Measurements from ENCODE around the gene CARNS1. TPM values are rescaled to one million over a fixed set of nuclear protein-coding genes. Genes with fewer than 3 reads are reported as not detected.

Gene CARNS1
- total and polyA plus RNA-seq, 2 experiments from 2014 or later, result 2.4 to 7.7 TPM

DNA sequence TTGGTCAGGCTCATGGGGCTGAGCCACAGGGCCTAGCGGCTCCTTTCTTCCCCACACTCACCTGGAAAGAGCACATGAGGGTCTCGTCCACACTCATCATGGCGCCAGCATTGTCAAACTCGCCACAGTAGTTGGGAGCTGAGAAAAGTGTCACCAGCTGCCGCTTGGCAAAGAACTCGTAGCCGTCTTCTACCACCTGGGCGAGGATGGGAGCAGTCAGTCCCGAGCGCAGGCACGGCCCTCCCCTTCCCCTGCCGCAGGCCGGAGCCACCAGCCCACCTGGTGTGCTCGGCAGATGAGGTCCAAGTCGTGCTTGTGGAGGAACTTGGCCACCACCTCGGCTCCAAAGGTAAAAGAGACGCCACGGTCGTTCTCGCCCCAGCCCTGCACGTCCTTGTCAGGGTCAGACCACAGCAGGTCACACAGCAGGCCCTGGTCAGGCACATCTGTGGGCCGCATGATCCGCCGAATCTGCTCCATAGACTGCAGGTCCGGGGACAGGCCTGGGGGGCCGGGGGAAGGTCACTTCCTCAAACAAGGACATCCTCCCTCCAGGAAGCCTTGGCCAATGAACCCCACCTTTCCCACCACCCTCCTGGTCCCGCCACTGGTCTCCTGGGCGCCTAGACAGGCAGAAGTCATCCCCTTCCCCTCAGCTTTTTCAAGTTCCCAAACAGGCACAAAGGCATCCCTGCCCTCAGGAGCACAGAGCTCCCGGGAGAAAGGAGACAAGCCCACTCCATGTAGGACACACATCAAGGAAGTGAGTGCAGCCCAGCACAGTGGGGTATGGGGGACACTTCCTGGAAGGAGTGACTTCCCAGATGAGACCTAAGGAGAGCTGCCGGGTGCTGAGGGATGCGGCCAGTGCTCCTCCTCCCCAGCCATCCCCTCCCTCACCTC, 16.6 kb upstream of the CARNS1 start:
- no peak for DNase-seq (ENCODE audit: low spot score)
- no peak for TF ChIP-seq EZH2 (IDR thresholded peaks at IDR 0.05; ENCODE audit: borderline replicate concordance)
- TF ChIP-seq, protein P1, sequence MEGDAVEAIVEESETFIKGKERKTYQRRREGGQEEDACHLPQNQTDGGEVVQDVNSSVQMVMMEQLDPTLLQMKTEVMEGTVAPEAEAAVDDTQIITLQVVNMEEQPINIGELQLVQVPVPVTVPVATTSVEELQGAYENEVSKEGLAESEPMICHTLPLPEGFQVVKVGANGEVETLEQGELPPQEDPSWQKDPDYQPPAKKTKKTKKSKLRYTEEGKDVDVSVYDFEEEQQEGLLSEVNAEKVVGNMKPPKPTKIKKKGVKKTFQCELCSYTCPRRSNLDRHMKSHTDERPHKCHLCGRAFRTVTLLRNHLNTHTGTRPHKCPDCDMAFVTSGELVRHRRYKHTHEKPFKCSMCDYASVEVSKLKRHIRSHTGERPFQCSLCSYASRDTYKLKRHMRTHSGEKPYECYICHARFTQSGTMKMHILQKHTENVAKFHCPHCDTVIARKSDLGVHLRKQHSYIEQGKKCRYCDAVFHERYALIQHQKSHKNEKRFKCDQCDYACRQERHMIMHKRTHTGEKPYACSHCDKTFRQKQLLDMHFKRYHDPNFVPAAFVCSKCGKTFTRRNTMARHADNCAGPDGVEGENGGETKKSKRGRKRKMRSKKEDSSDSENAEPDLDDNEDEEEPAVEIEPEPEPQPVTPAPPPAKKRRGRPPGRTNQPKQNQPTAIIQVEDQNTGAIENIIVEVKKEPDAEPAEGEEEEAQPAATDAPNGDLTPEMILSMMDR (IDR thresholded peaks at IDR 0.05; ENCODE audit: poor library complexity), result no peak
- no peak for TF ChIP-seq EZH2phosphoT487 (IDR thresholded peaks at IDR 0.05; ENCODE audit: low read depth, severe bottlenecking, unreplicated experiment)
- H3K4me2 ChIP-seq, result no peak overlapping the region
- H3K27me3 ChIP-seq, result no peaks in the 10 kb centered on the region
- H3K27ac ChIP-seq, result no peak overlapping the region
- peaks cover 23% of the 10 kb centered on the region for H3K79me2 ChIP-seq
- H3K9me3 ChIP-seq (ENCODE audit: low read depth), result no peaks in the 10 kb centered on the region
- WGBS (ENCODE audit: low lambda C conversion rate, missing lambda C conversion rate), result 94% methylated on average over 31 of the region's 31 CpGs
- peaks cover 15% of the 10 kb centered on the region for H3K4me1 ChIP-seq (ENCODE audit: insufficient read depth)
- no peaks in the 10 kb centered on the region for H3K9me2 ChIP-seq (replicated peaks; ENCODE audit: insufficient read depth)
- H4K20me1 ChIP-seq (ENCODE audit: insufficient read depth, poor library complexity, severe bottlenecking), result peaks cover 11% of the 10 kb centered on the region
- no peak overlapping the region for H2AFZ ChIP-seq
- H3K36me3 ChIP-seq (replicated peaks; ENCODE audit: insufficient read depth, low read depth), result no peaks in the 10 kb centered on the region
- H3K4me3 ChIP-seq, result no peak overlapping the region

DNA sequence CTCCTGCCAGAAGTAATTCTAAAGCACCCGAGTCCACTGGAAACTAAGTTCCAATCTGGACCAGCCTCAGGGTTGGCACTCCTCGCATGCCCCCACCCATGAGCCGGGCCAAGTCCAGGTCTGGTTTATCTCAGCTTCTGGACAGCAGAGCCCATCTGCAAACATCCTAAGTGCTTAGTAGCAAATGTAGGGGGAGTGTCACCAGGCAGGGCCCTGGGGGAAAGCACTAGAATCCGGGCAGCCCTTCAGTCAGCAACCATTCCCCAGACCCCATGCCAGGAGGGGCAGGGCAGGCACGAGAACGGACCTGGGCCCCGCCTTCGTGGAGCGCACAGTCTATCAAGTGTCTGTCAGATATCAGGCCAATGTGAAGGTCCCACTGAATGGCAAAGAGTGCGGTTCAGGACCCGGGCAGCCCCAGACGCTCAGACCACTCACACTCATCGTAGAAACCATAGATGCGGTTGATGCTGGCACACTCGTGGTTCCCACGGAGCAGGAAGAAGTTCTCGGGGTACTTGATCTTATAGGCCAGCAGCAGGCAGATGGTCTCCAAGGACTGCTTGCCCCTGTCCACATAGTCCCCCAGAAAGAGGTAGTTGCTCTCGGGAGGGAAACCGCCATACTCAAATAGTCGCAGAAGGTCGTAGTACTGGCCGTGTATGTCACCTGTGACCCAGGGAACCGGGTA, 15.1 kb upstream of the CARNS1 start:
- peak overlapping the region; percentile 94 for H3K4me2 ChIP-seq
- 63% methylated on average over 23 of the region's 23 CpGs for WGBS (ENCODE audit: low lambda C conversion rate, missing lambda C conversion rate)
- peaks cover 15% of the 10 kb centered on the region for H3K4me1 ChIP-seq (ENCODE audit: insufficient read depth)
- H4K20me1 ChIP-seq (ENCODE audit: insufficient read depth, poor library complexity, severe bottlenecking), result peaks cover 11% of the 10 kb centered on the region
- no peak for DNase-seq (ENCODE audit: low spot score)
- H3K27ac ChIP-seq, result peak overlapping the region; percentile 97
- H2AFZ ChIP-seq, result no peak overlapping the region
- peak overlapping the region; percentile 98 for H3K4me3 ChIP-seq
- H3K27me3 ChIP-seq, result no peaks in the 10 kb centered on the region
- no peaks in the 10 kb centered on the region for H3K9me2 ChIP-seq (replicated peaks; ENCODE audit: insufficient read depth)
- H3K36me3 ChIP-seq (replicated peaks; ENCODE audit: insufficient read depth, low read depth), result no peaks in the 10 kb centered on the region
- no peaks in the 10 kb centered on the region for H3K9me3 ChIP-seq (ENCODE audit: low read depth)
- TF ChIP-seq, protein P1 (IDR thresholded peaks at IDR 0.05; ENCODE audit: poor library complexity), result no peak
- TF ChIP-seq EZH2 (IDR thresholded peaks at IDR 0.05; ENCODE audit: borderline replicate concordance), result no peak
- no peak for TF ChIP-seq EZH2phosphoT487 (IDR thresholded peaks at IDR 0.05; ENCODE audit: low read depth, severe bottlenecking, unreplicated experiment)
- H3K79me2 ChIP-seq, result peaks cover 23% of the 10 kb centered on the region

DNA sequence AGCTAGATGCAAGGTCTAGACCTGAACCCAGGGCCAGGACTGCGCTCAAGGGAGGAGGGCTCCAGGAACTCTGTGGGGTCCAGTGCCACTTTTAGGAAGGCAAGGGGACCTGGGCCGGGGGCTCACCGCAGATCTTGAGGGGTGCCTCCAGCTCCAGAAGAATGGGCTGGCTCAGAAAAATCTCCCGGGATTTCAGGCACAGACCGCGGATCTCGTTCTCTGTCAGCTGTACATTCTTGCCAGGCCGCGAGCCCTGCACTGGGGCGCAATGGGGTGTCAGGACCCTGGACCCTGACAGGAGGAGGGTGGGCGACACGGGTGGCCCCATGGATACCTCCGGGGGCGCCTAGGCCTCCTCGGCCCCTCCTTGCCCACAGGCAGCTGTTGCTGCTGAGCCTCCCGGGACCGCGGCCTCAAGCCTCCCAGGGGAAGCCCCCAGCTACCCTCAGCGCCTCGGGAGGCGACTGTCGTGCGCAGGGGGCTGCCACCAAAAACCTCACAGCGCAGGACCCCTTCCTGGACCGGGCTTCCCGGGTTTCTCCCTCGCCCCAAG, 14.5 kb upstream of the CARNS1 start:
- 11% methylated on average over 20 of the region's 27 CpGs for WGBS (ENCODE audit: low lambda C conversion rate, missing lambda C conversion rate)

More for the DNA sequence above, 14.5 kb upstream of the CARNS1 start:
- H3K4me2 ChIP-seq, result peak overlapping the region; percentile 94
- H3K79me2 ChIP-seq, result peaks cover 23% of the 10 kb centered on the region
- TF ChIP-seq EZH2 (IDR thresholded peaks at IDR 0.05; ENCODE audit: borderline replicate concordance) (no peak), EZH2phosphoT487 (IDR thresholded peaks at IDR 0.05; ENCODE audit: low read depth, severe bottlenecking, unreplicated experiment) (no peak)
- TF ChIP-seq, protein P1 (IDR thresholded peaks at IDR 0.05; ENCODE audit: poor library complexity), result no peak
- H3K36me3 ChIP-seq (replicated peaks; ENCODE audit: insufficient read depth, low read depth), result no peaks in the 10 kb centered on the region
- peak overlapping the region; percentile 98 for H3K4me3 ChIP-seq
- H3K9me2 ChIP-seq (replicated peaks; ENCODE audit: insufficient read depth), result no peaks in the 10 kb centered on the region
- H3K27me3 ChIP-seq, result no peaks in the 10 kb centered on the region
- no peaks in the 10 kb centered on the region for H3K9me3 ChIP-seq (ENCODE audit: low read depth)
- peak overlapping the region; percentile 97 for H3K27ac ChIP-seq
- no peak for DNase-seq (ENCODE audit: low spot score)
- peaks cover 15% of the 10 kb centered on the region for H3K4me1 ChIP-seq (ENCODE audit: insufficient read depth)
- peaks cover 11% of the 10 kb centered on the region for H4K20me1 ChIP-seq (ENCODE audit: insufficient read depth, poor library complexity, severe bottlenecking)
- peak overlapping the region; percentile 50 for H2AFZ ChIP-seq

All from hepatocyte (in vitro differentiated cells).